Stimulated activated CD8-positive, alpha-beta memory T cell treated with anti-CD3 and anti-CD28 coated beads, Interleukin-15, amount 100 ng/mL, for 48 hours (primary cell): ENCODE measurements around the gene TUBA4A.
"Not testable (repeated sequence)": the region's sequence is repeated elsewhere in the genome, so short reads cannot be mapped to it uniquely, and the experiment has no call there.

Source experiments
- DNase-seq, 2 donors: peaks; one replicate each; pipeline ENCODE4 v3.0.0-alpha.2; 2020; ENCODE audit warnings: low read depth in 2 of 2

The TUBA4A gene

GRCh38 chr2:219268294-219268693 lies 14.6 kb upstream of the TUBA4A start:
- DNase-seq: no peak

- no peak for DNase-seq
Measured at GRCh38 chr2:219266886-219267285, 13.2 kb upstream of the TUBA4A start.

- no peak for DNase-seq
Measured at GRCh38 chr2:219266232-219266631, 12.5 kb upstream of the TUBA4A start.

GRCh38 chr2:219261024-219261855 lies 7.5 kb upstream of the TUBA4A start:
- no peak for DNase-seq

- not testable (repeated sequence) for DNase-seq
Measured at GRCh38 chr2:219258942-219259341, 5.2 kb upstream of the TUBA4A start.

GRCh38 chr2:219254590-219255201 lies 978 bp upstream of the TUBA4A start:
- no peak for DNase-seq

GRCh38 chr2:219252900-219253752 lies 592 bp downstream of the TUBA4A start, which contains the start of gene TUBA4B:
Gene TUBA4B (plus strand): TSS chr2:219253243. CDS start chr2:219253408, 165 bp downstream.
- no peak for DNase-seq

- no peak for DNase-seq
Measured at GRCh38 chr2:219252570-219252899, 1.2 kb downstream of the TUBA4A start.

- DNase-seq: no peak
Measured at GRCh38 chr2:219252084-219252483, 1.6 kb downstream of the TUBA4A start.

GRCh38 chr2:219251656-219252055 lies 2.1 kb downstream of the TUBA4A start:
- DNase-seq: no peak

- no peak for DNase-seq
Measured at GRCh38 chr2:219250049-219250781, 3.5 kb downstream of the TUBA4A start.

GRCh38 chr2:219249203-219249980 lies 4.3 kb downstream of the TUBA4A start:
- no peak for DNase-seq

- no peak for DNase-seq
Measured at GRCh38 chr2:219248845-219249202, 4.9 kb downstream of the TUBA4A start.

GRCh38 chr2:219247678-219248642 lies 5.8 kb downstream of the TUBA4A start:
- peak; percentile 53 to 63 for DNase-seq

GRCh38 chr2:219246559-219246958 lies 7.2 kb downstream of the TUBA4A start:
- DNase-seq: no peak

- DNase-seq: no peak
Measured at GRCh38 chr2:219245899-219246230, 7.9 kb downstream of the TUBA4A start.

- peak; percentile 86 for DNase-seq
Measured at GRCh38 chr2:219245148-219245898, 8.4 kb downstream of the TUBA4A start, which contains the start of the genes GLB1L and STK16. Gene GLB1L (minus strand): TSS chr2:219245444. CDS start chr2:219243573, 1,871 bp downstream. Gene STK16 (plus strand): TSS chr2:219245479. CDS start chr2:219246000, 521 bp downstream.

GRCh38 chr2:219244789-219245147 lies 8.9 kb downstream of the TUBA4A start:
- DNase-seq: no peak

GRCh38 chr2:219243291-219243761 lies 10.4 kb downstream of the TUBA4A start:
- no peak for DNase-seq
